ENCODE data around the gene CMC2.

CMC2 gene

DNA sequence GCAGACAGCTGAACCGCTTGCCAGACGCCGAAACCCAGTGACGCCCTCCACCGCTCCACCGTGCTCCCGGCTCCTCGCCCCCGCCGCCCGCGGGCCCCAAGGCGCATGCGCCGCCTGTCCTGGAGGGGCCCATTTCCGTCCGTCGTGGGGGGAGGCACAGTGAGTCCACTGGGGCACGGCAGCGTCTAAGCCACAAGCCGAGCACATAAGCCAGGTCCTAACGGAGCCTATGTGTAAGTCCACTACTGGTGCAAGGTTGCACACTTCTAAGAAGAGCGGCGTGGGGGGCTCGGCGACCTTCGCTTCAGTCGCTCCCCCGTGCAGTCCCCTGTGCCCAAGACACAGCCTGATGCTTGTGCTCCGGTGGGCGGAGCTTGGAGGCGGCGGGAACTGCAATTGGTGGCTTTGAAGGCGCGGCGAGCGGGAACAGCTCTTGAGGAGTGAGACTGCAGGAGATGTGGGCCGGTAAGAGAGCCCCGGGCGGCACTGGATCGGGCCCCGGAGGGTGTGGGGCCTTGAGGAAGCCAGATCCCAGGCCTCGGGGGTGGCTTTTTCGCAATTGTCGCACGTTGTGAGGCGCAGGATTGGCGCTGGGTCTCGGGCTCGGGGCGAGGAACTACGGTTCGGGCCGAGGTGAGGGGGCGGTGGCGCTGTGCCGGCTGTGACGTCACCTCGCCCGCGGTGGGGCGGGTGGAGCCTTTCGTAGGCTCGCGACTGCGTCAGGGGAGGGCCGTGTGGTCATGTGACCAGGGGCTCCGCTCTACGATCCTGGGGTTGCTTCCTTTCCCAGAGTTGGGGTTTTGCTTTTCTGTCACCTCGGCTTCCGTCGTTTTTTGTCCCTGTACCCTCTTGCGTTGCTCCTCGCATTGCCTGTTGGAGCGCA, at the start of gene CMC2, which contains the start of gene CENPN:
Gene CMC2, minus strand, starts transcription at position 73 of the 883 bp plus-strand sequence. CDS start 9,491 bp downstream, outside the sequence.
Gene CENPN, plus strand, starts transcription at position 402 of the 883 bp plus-strand sequence. CDS start 4,726 bp downstream, outside the sequence.
- DNase-seq: peak; percentile 97

GRCh38 chr16:81053761-81054160, 47.1 kb upstream of the CMC2 start:
- DNase-seq: no peak

DNA sequence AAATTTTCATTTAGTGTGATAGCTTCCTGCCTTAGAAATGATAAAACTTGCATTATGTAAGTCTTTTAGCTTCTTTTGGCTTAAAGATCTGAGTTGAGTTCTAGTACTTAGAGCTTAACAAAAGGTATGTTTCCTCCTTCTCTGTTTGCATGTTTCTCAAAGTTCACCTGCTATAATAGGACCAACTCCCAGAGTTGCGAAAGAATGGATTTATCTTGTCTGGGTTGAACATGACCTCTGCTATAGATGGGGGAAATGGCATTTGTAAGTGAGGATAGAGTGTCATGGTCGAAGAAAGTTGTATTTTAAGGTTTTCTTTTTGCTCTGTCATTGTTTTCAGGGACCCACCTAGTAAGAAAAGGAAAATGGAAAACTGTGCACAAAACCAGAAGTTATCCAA, 36.1 kb upstream of the CMC2 start:
- no peak for DNase-seq

- no peak for DNase-seq
Observed at GRCh38 chr16:81041696-81042095, 35.0 kb upstream of the CMC2 start.

- DNase-seq: no peak
Observed at GRCh38 chr16:81040842-81041241, 34.2 kb upstream of the CMC2 start.

GRCh38 chr16:81040131-81040530, 33.4 kb upstream of the CMC2 start:
- no peak for DNase-seq

GRCh38 chr16:81036751-81037350, 30.2 kb upstream of the CMC2 start:
- DNase-seq: no peak

DNA sequence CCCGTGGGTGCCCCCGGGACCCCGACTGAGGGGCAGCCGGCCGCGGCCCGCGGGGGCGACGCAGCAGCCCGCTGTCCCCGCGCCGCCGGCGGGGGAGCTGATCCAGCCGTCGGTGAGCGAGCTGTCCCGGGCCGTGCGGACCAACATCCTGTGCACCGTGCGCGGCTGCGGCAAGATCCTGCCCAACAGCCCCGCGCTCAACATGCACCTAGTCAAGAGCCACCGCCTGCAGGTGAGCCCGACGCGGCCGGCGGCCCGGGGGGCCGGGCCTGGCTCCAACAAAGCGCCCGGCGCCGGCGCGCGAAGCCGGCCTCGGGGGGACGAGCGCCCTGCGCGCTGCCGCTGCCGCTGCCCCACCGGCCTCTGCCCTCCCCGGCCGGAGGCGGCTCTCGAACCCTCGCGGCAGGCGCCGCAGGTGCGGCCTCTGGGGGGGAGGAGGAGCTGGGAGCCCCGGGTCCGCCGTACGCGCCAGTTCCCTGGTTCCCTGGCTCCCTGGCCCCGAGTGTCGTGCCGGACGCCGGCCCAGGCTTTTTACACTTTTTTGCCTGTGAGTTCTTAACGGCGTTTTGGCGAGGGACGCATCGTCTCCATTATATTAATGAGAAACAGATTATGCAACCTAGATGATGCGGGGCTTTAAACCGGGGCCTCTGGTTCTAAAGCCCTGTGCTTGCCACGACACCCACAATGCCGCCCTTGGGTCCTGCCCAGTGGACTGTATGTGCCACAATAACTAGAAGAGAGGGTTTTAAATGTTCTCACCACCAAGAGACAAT, 29.5 kb upstream of the CMC2 start:
- DNase-seq: peak; percentile 62

DNA sequence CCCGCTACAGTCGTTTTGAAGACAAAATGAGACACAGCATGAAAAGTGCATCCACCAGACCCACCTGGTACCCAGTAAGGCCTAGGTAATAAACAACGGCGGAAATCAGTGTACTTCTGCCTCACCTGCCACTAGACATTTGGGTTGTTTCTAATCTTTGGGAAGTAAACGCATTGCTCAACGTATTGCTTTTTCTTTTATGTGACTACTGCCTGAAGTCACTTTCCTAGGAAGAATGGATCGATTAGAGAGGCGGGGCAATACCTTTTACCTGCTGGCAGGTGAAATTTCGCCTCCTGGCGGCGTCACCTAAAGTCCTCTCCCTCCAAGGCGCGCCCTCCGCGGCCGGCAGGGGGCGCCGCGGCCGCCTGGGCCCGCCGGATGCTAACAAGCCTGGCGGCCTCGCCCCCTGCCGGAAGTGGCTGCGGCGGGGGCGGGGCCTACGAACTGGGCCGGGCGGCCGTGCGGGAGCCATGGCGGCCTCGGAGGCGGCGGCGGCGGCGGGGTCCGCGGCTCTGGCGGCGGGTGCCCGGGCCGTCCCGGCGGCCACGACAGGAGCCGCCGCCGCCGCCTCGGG, 28.8 kb upstream of the CMC2 start, which contains the start of gene ATMIN:
Gene ATMIN, plus strand, starts transcription at position 445 of the 577 bp plus-strand sequence. Its CDS starts 29 bp downstream, at position 474.
- peak; percentile 89 for DNase-seq

DNA sequence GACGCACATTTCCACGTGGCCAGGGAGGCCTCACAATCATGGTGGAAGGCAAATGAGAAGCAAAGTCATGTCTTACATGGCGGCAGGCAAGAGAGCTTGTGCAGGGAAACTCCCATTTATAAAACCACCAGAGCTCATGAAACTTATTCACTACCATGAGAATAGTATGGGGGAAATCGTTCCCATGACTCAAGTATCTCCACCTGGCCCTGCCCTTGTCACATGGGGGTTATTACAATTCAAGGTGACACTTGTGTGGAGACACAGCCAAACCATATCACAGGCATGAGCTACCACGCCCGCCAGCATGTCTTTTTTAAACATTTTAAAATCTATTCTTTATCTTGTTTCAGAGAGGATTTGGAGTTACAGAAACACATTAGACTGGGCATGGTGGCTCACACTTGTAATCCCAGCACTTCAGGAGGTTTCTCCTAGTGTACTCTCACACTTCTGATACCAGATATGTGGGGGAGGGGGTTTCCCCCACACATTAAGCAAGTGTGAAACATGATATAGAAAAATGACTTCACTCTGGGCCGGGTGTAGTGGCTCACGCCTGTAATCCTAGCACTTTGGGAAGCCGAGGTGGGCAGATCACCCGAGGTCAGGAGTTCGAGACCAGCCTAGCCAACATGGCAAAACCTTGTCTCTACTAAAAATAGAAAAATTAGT, 23.4 kb upstream of the CMC2 start:
- peak; percentile 40 for DNase-seq

GRCh38 chr16:81026429-81026828, 19.7 kb upstream of the CMC2 start:
- no peak for DNase-seq

DNA sequence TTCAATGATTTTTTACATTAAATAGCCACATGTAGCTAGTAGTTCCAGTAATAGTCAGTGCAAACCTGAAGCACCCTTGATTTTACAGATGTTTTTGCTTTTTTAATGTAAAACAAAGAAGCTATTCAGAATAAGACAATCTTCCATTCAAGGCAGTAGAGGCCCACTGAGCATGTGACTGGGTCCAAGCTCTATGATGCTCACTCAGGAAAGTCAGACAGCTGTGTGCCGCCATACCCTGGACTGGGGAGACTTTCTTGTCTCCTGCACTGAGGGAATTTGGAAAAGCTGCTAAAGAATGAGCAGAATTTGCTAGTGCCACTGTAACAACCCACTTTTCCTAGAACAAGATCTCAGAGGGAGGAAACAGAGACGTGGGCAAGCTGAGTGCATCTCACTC, 11.8 kb upstream of the CMC2 start:
- no peak for DNase-seq

DNA sequence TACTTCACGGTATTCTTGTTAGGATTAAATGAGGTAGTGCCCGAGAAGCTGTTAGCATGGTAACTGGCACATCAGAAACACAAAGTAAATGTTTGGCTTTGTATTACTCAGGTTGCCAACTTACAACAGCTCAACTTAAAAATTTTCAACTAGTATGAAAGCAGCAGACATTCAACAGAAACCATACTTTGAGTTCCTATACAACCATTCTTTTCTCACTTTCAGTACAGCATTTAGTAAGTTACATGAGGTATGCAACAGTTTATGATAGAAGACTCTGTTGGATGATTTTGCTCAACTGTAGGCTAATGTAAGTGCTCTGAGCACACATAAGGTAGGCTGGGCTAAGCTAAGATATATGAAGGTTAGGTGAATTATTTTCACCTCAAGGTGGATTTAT, 8.0 kb upstream of the CMC2 start:
- DNase-seq: no peak

DNA sequence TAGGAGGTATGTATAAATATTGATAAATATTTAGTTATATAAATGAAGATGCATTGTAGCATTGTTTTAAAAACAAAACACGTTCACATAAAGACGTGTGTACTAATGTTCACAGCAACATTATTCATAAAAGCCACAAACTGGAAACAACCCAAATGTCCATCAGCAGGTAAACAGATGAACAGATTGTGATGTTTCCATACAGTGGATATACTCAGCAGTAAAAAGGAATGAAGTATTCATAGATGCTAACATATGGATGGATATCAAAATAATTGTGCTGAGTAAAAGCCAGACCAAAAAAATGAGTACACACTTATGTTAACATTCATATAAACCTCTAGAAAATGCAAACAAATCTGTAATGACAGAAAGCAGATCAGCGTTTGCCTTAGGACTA, 6.3 kb upstream of the CMC2 start:
- no peak for DNase-seq

GRCh38 chr16:81008505-81008789, 1.8 kb upstream of the CMC2 start:
- no peak for DNase-seq

DNA sequence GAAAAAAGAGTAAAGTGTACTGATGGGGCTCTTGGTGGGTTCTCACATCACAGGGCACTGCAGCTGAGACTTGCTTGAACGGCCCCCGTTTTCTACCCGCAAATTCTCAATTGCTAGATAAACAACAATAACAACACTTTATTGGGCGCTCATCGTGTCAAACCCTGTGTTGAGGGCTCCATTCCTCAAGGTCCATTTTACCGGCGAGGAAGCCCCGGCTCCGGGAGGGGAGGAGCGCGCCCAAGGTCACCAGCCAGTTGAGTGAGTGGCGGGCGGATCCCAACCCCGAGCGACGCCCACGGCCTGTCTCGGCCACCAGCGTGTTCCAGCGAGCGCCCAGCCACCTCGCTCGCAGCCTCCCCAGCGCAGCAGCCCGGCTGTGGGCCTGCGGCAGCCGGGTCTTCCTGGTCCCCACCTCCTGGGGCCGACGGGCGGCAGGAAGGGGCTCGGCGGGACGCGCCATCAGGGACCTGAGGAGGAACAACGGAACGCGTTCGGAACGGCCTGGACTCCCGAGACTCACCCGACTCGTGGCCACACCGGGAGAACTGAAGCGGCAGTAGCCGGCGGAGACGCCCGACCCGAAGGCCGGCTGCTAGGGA, 373 bp downstream of the CMC2 start:
- peak; percentile 84 for DNase-seq

GRCh38 chr16:81005610-81006161, 999 bp downstream of the CMC2 start:
- DNase-seq: no peak

DNA sequence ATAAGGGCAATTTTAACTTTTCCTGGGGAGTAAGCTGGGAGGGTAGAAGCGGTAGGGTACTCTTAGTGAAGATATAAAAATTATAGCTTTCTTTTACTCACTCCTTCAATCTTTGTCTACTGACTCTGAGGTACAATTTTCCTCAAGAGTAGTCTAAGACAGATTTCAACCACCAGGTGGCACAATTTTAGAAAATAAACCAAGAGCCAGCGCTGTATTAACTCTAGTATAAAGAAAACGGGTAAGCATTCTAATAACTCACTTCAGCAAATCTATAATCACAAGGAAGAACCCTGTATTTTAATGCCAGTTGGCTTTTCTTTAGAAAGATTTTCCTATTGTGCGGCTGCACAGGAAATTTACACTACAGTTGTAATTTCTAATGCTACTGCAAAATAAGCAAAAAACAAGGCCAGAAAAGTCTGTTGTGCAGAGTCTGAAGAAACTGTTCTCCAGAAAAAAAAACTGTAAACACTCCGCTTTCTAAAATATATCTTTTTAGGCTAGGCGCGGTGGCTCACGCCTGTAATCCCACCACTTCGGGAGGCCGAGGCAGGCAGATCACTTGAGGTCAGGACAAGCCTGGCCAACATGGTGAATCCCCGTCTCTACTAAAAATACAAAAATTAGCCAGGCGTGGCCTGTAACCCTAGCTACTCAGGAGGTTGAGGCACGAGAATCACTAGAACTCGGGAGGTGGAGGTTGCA, 1.9 kb downstream of the CMC2 start:
- peak; percentile 12 for DNase-seq

DNA sequence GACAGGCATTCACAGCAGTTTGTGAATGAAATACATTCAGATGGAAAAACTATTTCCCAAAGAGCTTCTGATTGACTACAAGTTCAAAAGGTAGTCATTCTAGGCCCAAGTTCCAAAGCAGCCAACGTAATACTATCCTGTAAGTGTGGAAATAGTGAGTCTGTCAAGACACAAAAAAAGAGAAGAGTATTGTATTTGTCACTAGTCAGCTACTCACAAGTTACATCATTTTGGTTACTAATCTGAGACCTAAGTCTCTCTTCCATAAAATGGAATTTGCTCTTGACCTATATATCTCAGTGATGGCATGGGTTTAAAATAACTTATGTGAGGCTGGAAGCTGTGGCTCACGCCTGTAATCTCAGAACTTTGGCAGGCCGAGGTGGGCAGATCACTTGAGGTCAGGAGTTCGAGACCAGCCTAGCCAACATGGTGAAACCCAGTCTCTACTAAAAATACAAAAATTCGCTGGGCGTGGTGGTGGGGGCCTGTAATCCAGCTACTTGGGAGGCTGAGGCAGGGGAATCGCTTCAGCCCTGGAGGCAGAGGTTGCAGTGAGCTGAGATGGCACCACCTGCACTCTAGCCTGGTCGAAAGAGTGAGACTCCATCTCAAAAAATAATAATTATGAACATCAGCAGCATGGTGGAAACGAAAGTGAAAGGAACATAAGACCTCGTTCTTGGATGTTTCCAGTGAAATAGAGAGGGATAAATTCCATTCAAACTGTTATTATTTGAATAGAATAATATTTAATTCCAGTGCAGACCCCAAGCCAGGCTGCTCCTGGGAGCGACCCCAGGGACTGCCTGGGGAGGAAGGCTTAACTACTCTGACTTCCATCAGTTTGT, 2.9 kb downstream of the CMC2 start:
- peak; percentile 39 for DNase-seq

GRCh38 chr16:81003064-81003463, 3.6 kb downstream of the CMC2 start:
- no peak for DNase-seq

All from stimulated activated CD4-positive, alpha-beta T cell treated with anti-CD3 and anti-CD28 coated beads, Interleukin-15, amount 100 ng/mL, for 24 hours (primary cell).